ENCODE data around the gene TAOK1.

GRCh38 chr17:29533976-29534375, 143.8 kb downstream of the TAOK1 start:
- TF ChIP-seq, protein P1, sequence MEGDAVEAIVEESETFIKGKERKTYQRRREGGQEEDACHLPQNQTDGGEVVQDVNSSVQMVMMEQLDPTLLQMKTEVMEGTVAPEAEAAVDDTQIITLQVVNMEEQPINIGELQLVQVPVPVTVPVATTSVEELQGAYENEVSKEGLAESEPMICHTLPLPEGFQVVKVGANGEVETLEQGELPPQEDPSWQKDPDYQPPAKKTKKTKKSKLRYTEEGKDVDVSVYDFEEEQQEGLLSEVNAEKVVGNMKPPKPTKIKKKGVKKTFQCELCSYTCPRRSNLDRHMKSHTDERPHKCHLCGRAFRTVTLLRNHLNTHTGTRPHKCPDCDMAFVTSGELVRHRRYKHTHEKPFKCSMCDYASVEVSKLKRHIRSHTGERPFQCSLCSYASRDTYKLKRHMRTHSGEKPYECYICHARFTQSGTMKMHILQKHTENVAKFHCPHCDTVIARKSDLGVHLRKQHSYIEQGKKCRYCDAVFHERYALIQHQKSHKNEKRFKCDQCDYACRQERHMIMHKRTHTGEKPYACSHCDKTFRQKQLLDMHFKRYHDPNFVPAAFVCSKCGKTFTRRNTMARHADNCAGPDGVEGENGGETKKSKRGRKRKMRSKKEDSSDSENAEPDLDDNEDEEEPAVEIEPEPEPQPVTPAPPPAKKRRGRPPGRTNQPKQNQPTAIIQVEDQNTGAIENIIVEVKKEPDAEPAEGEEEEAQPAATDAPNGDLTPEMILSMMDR (IDR thresholded peaks at IDR 0.05): no peak
- TF ChIP-seq POLR2A (IDR thresholded peaks at IDR 0.05): no peak
